Activated CD8-positive, alpha-beta T cell treated with anti-CD3 and anti-CD28 coated beads for 36 hours (primary cell): ENCODE results near the gene KCNK18. TPM values are rescaled to one million over a fixed set of nuclear protein-coding genes. Genes with fewer than 3 reads are reported as not detected.

Experiments
- ATAC-seq: fragments of 200-7000 bp; cut with Tn5 transposase; one replicate; pipeline ENCODE4 v1.10.0; 2021; ENCODE audit warnings: mild to moderate bottlenecking, moderate library complexity
- CTCF ChIA-PET: fragments of 350-600 bp; sonication (Branson Sonifier 250); formaldehyde crosslinking; loops from one replicate; lab custom pipeline; 2021; ENCODE audit warnings: antibody characterized with exemption; lab: Charles Lee
- POLR2A ChIA-PET: fragments of 350-600 bp; sonication (Branson Sonifier 250); formaldehyde crosslinking; loops from one replicate; lab custom pipeline; 2021; ENCODE audit warnings: antibody characterized with exemption; lab: Charles Lee
- DNase-seq: peaks from one replicate; pipeline ENCODE4 v3.0.0-alpha.2; 2020
- H3K27ac Mint-ChIP-seq: one replicate; pipeline ENCODE4 v1.8.0; 2021; ENCODE audit warnings: mild to moderate bottlenecking, mixed read lengths
- H3K27me3 Mint-ChIP-seq: one replicate; pipeline ENCODE4 v1.8.0; 2021; ENCODE audit warnings: mixed read lengths
- H3K36me3 Mint-ChIP-seq: one replicate; pipeline ENCODE4 v1.8.0; 2021; ENCODE audit warnings: low read depth, mixed read lengths
- H3K4me1 Mint-ChIP-seq: one replicate; pipeline ENCODE4 v1.8.0; 2021; ENCODE audit warnings: low read depth, mixed read lengths
- H3K4me3 Mint-ChIP-seq: one replicate; pipeline ENCODE4 v1.8.0; 2021; ENCODE audit warnings: mild to moderate bottlenecking, moderate library complexity, mixed read lengths
- H3K9me3 Mint-ChIP-seq: one replicate; pipeline ENCODE4 v1.8.0; 2021; ENCODE audit warnings: mixed read lengths
- intact Hi-C: fragments of 100-400 bp; cut with micrococcal nuclease; formaldehyde crosslinking; loops from one replicate; pipeline ENCODE4 v1.10.0; 2022
- total RNA-seq, 2 experiments: library from RNA; stranded (reverse); gene quantifications; one replicate each; pipeline ENCODE4 v1.2.3, GENCODE V29; 2021
- TF ChIP-seq, protein P1 (sequence below): fragments of 200-600 bp; IDR thresholded peaks from one replicate; pipeline ENCODE4 v1.8.0; 2022; ENCODE audit warnings: antibody characterized with exemption, mild to moderate bottlenecking

Gene KCNK18
- total RNA-seq, 2 experiments from 2014 or later: not detected

DNA sequence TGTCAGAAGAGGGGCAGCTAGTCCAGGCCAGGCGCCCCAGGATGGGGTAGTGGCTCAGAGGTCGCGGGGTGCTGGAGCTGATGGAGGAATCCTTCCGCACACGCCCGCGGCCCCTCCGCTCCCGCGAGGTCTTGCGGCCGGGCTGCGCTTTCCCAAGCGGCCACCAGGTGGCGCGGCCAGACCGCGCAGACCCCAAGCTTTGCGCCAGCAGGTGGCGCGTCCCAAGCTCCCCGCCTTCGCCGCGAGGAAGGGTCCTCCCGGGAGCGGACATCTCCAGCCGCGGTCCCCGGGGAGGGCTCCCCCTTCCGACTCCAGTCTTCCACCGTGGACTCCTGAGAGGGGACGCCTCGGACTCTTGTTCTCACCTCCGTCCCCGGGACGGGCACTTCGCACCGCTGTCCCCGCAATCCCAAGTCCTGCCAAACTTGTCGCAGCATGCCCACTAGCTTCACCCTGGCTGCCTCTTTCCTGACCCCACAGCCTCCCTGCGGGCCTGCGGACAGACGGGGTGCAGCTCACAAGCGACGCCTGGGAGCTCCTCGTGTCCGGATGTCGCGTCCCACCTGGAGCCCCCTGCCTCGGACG, 19.4 kb downstream of the KCNK18 start:
- H3K4me3 Mint-ChIP-seq: peak overlapping the region; percentile 70
- peaks cover 7% of the 10 kb centered on the region for H3K4me1 Mint-ChIP-seq
- peaks cover 4% of the 10 kb centered on the region for H3K9me3 Mint-ChIP-seq
- no peaks in the 10 kb centered on the region for H3K36me3 Mint-ChIP-seq
- ChIA-PET CTCF (interaction anchor here (0.6 to 4.1 kb wide), 72 partner anchors 9 to 567 kb away, joined by 3 to 124 read pairs (median 6); no protein-coding TSS in a partner anchor), POLR2A (interaction anchor here (0.8 to 0.9 kb wide), 2 partner anchors 37 to 95 kb away, joined by 3 read pairs; no protein-coding TSS in a partner anchor)
- TF ChIP-seq, protein P1, sequence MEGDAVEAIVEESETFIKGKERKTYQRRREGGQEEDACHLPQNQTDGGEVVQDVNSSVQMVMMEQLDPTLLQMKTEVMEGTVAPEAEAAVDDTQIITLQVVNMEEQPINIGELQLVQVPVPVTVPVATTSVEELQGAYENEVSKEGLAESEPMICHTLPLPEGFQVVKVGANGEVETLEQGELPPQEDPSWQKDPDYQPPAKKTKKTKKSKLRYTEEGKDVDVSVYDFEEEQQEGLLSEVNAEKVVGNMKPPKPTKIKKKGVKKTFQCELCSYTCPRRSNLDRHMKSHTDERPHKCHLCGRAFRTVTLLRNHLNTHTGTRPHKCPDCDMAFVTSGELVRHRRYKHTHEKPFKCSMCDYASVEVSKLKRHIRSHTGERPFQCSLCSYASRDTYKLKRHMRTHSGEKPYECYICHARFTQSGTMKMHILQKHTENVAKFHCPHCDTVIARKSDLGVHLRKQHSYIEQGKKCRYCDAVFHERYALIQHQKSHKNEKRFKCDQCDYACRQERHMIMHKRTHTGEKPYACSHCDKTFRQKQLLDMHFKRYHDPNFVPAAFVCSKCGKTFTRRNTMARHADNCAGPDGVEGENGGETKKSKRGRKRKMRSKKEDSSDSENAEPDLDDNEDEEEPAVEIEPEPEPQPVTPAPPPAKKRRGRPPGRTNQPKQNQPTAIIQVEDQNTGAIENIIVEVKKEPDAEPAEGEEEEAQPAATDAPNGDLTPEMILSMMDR: peak; percentile 99
- H3K27me3 Mint-ChIP-seq: peaks cover 30% of the 10 kb centered on the region
- no peak overlapping the region for H3K27ac Mint-ChIP-seq
- intact Hi-C loops: loop anchor here (5.0 kb wide), 2 partner anchors 61 to 106 kb away; no protein-coding TSS in a partner anchor
- peak; percentile 91 for ATAC-seq
- peak; percentile 72 for DNase-seq

DNA sequence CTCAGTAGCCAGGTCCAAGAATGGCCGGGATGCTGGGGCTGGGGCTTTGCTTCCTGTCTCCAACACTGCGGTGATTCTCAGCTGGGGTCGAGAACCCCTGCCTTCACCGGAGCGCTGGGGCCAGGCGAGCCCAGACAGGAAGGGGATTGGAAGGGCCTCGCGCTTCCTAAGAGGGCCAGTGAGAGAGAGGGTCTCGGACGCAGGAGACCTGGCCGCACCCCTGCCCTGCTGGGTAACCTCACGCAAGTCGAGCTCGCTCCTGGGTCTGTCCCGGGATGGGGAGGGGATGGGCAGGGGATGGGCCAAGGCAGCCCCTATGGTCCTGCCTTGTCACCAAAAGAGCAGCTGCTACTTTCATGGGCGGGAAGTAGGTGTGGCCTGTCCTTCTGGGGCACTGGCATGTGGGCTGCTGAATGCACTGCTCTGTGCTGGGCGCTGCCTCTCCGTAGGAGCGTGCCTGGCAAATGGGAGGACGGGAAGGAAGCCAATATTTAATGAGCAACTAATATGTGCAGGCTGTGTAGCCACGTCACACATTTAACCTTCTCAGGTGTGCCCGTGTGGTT, 20.0 kb downstream of the KCNK18 start:
- no peaks in the 10 kb centered on the region for H3K36me3 Mint-ChIP-seq
- ATAC-seq (peak; percentile 70), DNase-seq (peak; percentile 43)
- intact Hi-C loops: loop anchor here (5.0 kb wide), 2 partner anchors 60 to 105 kb away; no protein-coding TSS in a partner anchor
- ChIA-PET POLR2A (interaction anchor here (0.8 to 0.9 kb wide), 2 partner anchors 37 to 94 kb away, joined by 3 read pairs; no protein-coding TSS in a partner anchor), CTCF (interaction anchor here (0.6 to 4.1 kb wide), 66 partner anchors 9 to 568 kb away, joined by 3 to 124 read pairs (median 6); no protein-coding TSS in a partner anchor)
- H3K4me1 Mint-ChIP-seq: peaks cover 7% of the 10 kb centered on the region
- H3K27me3 Mint-ChIP-seq: peaks cover 30% of the 10 kb centered on the region
- peak overlapping the region; percentile 70 for H3K4me3 Mint-ChIP-seq
- TF ChIP-seq, protein P1: no peak
- H3K27ac Mint-ChIP-seq: no peak overlapping the region
- peaks cover under 1% of the 10 kb centered on the region for H3K9me3 Mint-ChIP-seq

DNA sequence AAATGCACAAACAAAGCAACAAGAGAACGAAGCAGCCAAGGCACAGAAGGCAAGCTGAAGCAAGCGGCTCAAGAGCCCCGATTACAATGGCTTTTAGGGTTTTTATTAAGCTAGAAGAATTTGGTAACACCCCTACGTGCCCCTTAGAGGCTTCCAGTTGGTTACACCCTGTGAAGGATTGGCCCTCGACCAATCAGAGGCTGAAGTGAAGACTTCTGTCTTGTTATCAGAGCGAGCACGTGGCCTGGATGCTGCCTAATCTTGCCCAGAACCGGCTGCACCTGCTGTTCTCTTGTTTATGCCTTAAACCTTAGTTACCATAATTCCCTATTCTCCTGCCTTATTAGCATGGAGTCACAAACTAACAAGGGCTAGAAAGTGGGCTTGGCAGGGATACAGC, 21.4 kb downstream of the KCNK18 start:
- no peak for DNase-seq
- POLR2A ChIA-PET: interaction anchor here (0.6 kb wide), 1 partner anchor 16 kb away, joined by 3 read pairs; no protein-coding TSS in a partner anchor
- CTCF ChIA-PET: interaction anchor here (3.0 to 4.1 kb wide), 2 partner anchors 7 to 101 kb away, joined by 28 to 124 read pairs; no protein-coding TSS in a partner anchor
- H3K27ac Mint-ChIP-seq: no peak overlapping the region
- no peaks in the 10 kb centered on the region for H3K9me3 Mint-ChIP-seq
- TF ChIP-seq, protein P1: no peak
- peaks cover 30% of the 10 kb centered on the region for H3K27me3 Mint-ChIP-seq
- no peaks in the 10 kb centered on the region for H3K36me3 Mint-ChIP-seq
- peaks cover 7% of the 10 kb centered on the region for H3K4me1 Mint-ChIP-seq
- intact Hi-C loops: loop anchor here (5.0 kb wide), 2 partner anchors 59 to 104 kb away; no protein-coding TSS in a partner anchor
- no peak overlapping the region for H3K4me3 Mint-ChIP-seq
- no peak for ATAC-seq

DNA sequence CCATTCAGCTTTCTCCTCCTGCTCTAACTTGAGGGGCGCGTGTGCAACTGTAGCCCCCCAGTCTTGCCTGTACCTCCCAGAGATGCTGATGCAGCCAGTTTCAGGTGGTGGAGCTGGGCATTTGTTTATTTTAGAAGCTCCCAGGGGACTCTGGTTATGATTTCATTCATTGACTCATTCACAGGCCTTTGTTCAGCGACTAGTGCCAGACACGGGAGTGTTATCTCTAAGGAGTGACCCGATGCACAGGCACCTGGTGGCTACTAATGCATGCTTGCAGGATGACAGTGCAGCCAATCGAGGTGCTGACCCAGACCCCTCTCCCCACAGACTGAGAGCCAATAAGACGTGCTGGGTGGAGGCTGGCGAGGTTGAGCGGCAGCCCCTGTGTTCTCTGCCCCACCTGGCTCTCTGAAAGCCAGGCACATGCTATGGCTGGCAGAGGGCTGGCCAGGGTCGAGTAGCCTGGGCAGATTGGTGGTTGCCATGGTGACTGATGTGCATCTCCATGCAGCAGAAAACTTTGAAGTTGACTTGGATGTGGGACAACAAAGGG, 23.9 kb downstream of the KCNK18 start:
- DNase-seq (no peak), ATAC-seq (no peak)
- POLR2A ChIA-PET: no interaction called here
- no peak overlapping the region for H3K4me3 Mint-ChIP-seq
- CTCF ChIA-PET: interaction anchor here (2.4 kb wide), 1 partner anchor 98 kb away, joined by 20 read pairs; no protein-coding TSS in a partner anchor
- intact Hi-C loops: no loop called here
- H3K9me3 Mint-ChIP-seq: no peaks in the 10 kb centered on the region
- H3K27me3 Mint-ChIP-seq: peaks cover 18% of the 10 kb centered on the region
- H3K27ac Mint-ChIP-seq: no peak overlapping the region
- TF ChIP-seq, protein P1: no peak
- H3K36me3 Mint-ChIP-seq: no peaks in the 10 kb centered on the region
- H3K4me1 Mint-ChIP-seq: peaks cover 7% of the 10 kb centered on the region
